Glutamatergic neuron (in vitro differentiated cells): Measurements from ENCODE around the gene AEN. TPM values are rescaled to one million over a fixed set of nuclear protein-coding genes. Genes with fewer than 3 reads are reported as not detected.

Source experiments
- DNase-seq: peaks from one replicate; pipeline ENCODE4 v3.0.0; 2022
- H3K27ac Mint-ChIP-seq: one replicate; pipeline ENCODE4 v1.8.0; 2020; ENCODE audit warnings: mild to moderate bottlenecking, mixed read lengths, inconsistent platforms; ENCODE audit not compliant: unreplicated experiment
- H3K27me3 Mint-ChIP-seq: one replicate; pipeline ENCODE4 v1.8.0; 2020; ENCODE audit warnings: mild to moderate bottlenecking, moderate library complexity, mixed read lengths, inconsistent platforms; ENCODE audit not compliant: unreplicated experiment
- H3K36me3 Mint-ChIP-seq: one replicate; pipeline ENCODE4 v1.8.0; 2020; ENCODE audit warnings: mild to moderate bottlenecking, mixed read lengths, inconsistent platforms; ENCODE audit not compliant: unreplicated experiment
- H3K4me1 Mint-ChIP-seq: one replicate; pipeline ENCODE4 v1.8.0; 2020; ENCODE audit warnings: mild to moderate bottlenecking, low read depth, mixed read lengths, inconsistent platforms; ENCODE audit not compliant: unreplicated experiment
- H3K4me3 Mint-ChIP-seq: one replicate; pipeline ENCODE4 v1.8.0; 2020; ENCODE audit warnings: mild to moderate bottlenecking, mixed read lengths, inconsistent platforms; ENCODE audit not compliant: unreplicated experiment
- H3K9me3 Mint-ChIP-seq: one replicate; pipeline ENCODE4 v1.8.0; 2020; ENCODE audit warnings: mild to moderate bottlenecking, moderate library complexity, mixed read lengths, inconsistent platforms; ENCODE audit not compliant: unreplicated experiment
- total RNA-seq: library from RNA; stranded (reverse); fragmentation: NEBNext Ultra II Directional; extraction: Animal tissue kit (Norgen Biotek cat#: 25700); gene quantifications from one replicate; pipeline ENCODE4 v1.2.1, GENCODE V29; 2021; ENCODE audit not compliant: unreplicated experiment
- TF ChIP-seq, protein P1 (sequence below): fragments of 200-600 bp; sonication (generic); IDR thresholded peaks from one replicate; pipeline ENCODE4 v1.5.0; 2021; ENCODE audit not compliant: partially characterized antibody, unreplicated experiment

Gene AEN
- total RNA-seq, 1 donor from 2014 or later = 15.4 TPM

DNA sequence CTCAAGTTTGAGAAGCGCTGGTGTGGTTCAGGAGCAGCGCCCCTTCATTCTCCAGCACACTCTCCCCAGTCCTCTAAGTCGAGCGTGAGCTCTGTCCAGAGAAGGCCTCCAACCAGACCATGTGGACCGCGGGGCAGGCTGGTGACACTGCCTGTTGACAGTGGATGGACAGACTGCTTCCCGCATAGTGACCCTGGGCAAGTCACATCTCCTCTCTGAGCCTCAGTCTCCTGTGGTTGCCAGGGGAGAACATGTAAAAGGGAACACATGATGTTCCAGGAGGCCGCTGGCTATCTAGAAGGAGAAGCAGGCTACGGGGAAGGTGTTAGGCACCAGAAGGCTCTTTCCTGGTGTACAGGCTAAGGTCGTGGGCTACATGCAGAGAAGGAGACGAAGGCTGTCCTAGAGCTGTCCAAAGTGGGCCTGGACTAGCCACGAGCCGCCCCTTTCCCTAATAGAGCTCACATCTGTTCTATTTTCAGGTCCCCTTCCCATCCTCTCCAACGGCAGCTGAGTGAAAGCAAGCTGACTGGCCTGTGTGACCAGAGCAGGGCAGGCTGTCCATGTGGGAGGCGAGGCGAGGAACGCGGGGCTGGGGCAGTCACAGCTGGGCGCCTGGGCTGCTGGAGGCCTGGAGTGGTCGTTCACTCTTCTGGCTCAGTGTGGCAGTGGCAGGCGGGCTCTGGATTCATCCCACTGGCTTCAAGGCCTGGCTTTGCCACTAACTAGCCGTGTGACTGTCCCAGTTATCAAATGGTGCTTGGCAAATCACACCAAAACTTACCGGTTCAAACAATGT is 28.8 kb downstream of the AEN start:
- no peaks in the 10 kb centered on the region for H3K9me3 Mint-ChIP-seq
- TF ChIP-seq, protein P1, sequence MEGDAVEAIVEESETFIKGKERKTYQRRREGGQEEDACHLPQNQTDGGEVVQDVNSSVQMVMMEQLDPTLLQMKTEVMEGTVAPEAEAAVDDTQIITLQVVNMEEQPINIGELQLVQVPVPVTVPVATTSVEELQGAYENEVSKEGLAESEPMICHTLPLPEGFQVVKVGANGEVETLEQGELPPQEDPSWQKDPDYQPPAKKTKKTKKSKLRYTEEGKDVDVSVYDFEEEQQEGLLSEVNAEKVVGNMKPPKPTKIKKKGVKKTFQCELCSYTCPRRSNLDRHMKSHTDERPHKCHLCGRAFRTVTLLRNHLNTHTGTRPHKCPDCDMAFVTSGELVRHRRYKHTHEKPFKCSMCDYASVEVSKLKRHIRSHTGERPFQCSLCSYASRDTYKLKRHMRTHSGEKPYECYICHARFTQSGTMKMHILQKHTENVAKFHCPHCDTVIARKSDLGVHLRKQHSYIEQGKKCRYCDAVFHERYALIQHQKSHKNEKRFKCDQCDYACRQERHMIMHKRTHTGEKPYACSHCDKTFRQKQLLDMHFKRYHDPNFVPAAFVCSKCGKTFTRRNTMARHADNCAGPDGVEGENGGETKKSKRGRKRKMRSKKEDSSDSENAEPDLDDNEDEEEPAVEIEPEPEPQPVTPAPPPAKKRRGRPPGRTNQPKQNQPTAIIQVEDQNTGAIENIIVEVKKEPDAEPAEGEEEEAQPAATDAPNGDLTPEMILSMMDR = no peak
- peak overlapping the region; percentile 22 for H3K27ac Mint-ChIP-seq
- H3K27me3 Mint-ChIP-seq = peaks cover 2% of the 10 kb centered on the region
- no peaks in the 10 kb centered on the region for H3K36me3 Mint-ChIP-seq
- no peak overlapping the region for H3K4me3 Mint-ChIP-seq
- DNase-seq = no peak
- H3K4me1 Mint-ChIP-seq = peaks cover 6% of the 10 kb centered on the region

GRCh38 chr15:88650556-88650955 is 29.4 kb downstream of the AEN start:
- peaks cover 2% of the 10 kb centered on the region for H3K27me3 Mint-ChIP-seq
- H3K27ac Mint-ChIP-seq = no peak overlapping the region
- TF ChIP-seq, protein P1 = no peak
- no peaks in the 10 kb centered on the region for H3K9me3 Mint-ChIP-seq
- H3K4me3 Mint-ChIP-seq = no peak overlapping the region
- DNase-seq = no peak
- H3K36me3 Mint-ChIP-seq = no peaks in the 10 kb centered on the region
- H3K4me1 Mint-ChIP-seq = peaks cover 6% of the 10 kb centered on the region

DNA sequence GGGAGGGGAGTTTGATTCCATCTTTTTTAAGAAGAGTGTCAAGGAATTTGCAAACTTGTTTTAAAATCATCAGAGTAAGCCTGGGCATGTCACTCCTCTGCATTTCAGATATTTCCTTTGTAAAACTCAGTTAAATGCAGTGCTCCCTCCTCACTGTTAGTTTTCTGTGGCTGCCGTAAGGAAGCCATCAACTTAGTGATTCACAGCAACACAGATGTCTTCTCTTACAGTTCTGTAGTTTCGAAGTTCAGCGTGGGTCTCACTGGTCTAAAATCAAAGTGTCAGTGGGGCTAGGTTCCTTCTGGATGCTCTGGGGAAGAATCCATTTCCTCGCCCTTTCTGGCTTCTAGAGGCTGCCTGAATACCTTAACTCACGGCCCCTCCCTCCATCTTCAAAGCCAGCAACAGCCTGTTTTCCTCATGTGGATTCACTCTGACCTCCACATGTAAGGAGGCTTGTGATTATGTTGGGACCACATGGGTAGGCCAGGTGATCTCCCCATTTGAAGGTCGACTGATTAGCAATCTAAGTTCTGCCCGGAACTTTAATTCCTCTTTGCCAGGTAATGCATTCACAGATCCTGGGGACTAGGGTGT is 30.1 kb downstream of the AEN start:
- TF ChIP-seq, protein P1 = no peak
- no peak overlapping the region for H3K27ac Mint-ChIP-seq
- DNase-seq = no peak
- H3K9me3 Mint-ChIP-seq = no peaks in the 10 kb centered on the region
- H3K4me1 Mint-ChIP-seq = peaks cover 6% of the 10 kb centered on the region
- no peak overlapping the region for H3K4me3 Mint-ChIP-seq
- peaks cover 2% of the 10 kb centered on the region for H3K27me3 Mint-ChIP-seq
- H3K36me3 Mint-ChIP-seq = no peaks in the 10 kb centered on the region

DNA sequence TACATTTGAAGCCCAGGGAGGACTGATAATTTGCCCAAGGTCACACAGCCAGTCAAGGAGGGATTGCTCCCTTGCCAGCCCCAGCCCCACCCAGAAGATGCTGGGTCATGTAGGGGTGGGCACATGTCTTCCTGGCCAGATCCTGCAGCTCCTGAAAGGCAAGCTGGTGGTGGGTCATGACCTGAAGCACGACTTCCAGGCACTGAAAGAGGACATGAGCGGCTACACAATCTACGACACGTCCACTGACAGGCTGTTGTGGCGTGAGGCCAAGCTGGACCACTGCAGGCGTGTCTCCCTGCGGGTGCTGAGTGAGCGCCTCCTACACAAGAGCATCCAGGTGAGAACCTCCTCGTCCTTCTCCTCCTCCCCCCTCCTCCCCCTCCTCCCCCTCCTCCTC is 30.8 kb downstream of the AEN start:
- Mint-ChIP-seq H3K4me1 (peaks cover 6% of the 10 kb centered on the region), H3K27ac (no peak overlapping the region), H3K36me3 (no peaks in the 10 kb centered on the region), H3K4me3 (no peak overlapping the region), H3K9me3 (no peaks in the 10 kb centered on the region), H3K27me3 (peaks cover 2% of the 10 kb centered on the region)
- DNase-seq = no peak
- TF ChIP-seq, protein P1 = no peak
